ENCODE data around the gene PIH1D2.

- TF ChIP-seq CTCF (IDR thresholded peaks at IDR 0.05; ENCODE audit: poor library complexity) (no peak), EZH2 (IDR thresholded peaks at IDR 0.05; ENCODE audit: borderline replicate concordance) (no peak), EZH2phosphoT487 (IDR thresholded peaks at IDR 0.05; ENCODE audit: low read depth, severe bottlenecking, unreplicated experiment) (no peak)
Measured at GRCh38 chr11:112044961-112045360, 28.9 kb downstream of the PIH1D2 start.
